ENCODE measurements around the gene MYCBP.

Gene MYCBP

GRCh38 chr1:38834937-38835827 lies 38.0 kb downstream of the MYCBP start:
- Histone ChIP-seq H3K27me3 (replicated peaks; ENCODE audit: control insufficient read depth, insufficient read depth, low read length) (peaks cover 7% of the 10 kb centered on the region), H3K36me3 (ENCODE audit: control insufficient read depth, insufficient read depth, low read length, severe bottlenecking) (peaks cover 27% of the 10 kb centered on the region), H3K4me1 (ENCODE audit: control insufficient read depth, insufficient read depth, low read length) (peaks cover 25% of the 10 kb centered on the region), H3K9me3 (ENCODE audit: control insufficient read depth, low read length) (no peaks in the 10 kb centered on the region), H3K9ac (ENCODE audit: low read length) (no peak overlapping the region), H3K4me3 (ENCODE audit: low read length) (no peak overlapping the region)
- DNase-seq (ENCODE audit: low read depth) = peak; percentile 92

DNA sequence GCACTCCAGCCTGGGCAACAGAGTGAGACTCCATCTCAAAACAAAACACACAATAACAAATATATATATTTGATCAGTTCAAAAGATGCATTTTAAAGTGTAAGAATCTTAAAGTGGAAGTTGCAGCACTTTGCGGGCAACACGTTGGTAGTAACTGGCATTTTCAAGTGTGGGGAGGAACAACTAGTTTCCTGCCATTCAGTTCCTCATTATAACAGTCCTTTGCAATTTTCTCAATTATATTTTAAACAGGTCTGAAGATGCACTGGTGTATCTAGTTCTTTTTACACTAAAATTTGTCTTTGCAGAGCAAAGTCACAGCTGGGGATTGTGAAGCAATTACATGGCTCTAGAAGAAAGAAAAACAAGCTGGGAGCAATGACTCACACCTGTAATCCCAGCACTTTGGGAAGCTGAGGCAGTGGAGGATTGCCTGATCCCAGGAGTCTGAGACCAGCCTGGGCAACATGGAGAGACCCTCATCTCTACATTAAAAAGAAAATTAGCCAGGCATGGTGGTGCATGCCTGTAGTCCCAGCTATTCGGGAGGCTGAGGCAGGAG lies 38.8 kb downstream of the MYCBP start:
- no peak for DNase-seq (ENCODE audit: low read depth)
- peaks cover 20% of the 10 kb centered on the region for H3K4me1 ChIP-seq (ENCODE audit: control insufficient read depth, insufficient read depth, low read length)
- peaks cover 14% of the 10 kb centered on the region for H3K27me3 ChIP-seq (replicated peaks; ENCODE audit: control insufficient read depth, insufficient read depth, low read length)
- peaks cover 23% of the 10 kb centered on the region for H3K36me3 ChIP-seq (ENCODE audit: control insufficient read depth, insufficient read depth, low read length, severe bottlenecking)
- H3K9ac ChIP-seq (ENCODE audit: low read length) = no peak overlapping the region
- H3K4me3 ChIP-seq (ENCODE audit: low read length) = no peak overlapping the region
- H3K9me3 ChIP-seq (ENCODE audit: control insufficient read depth, low read length) = no peaks in the 10 kb centered on the region

GRCh38 chr1:38833146-38833545 lies 40.0 kb downstream of the MYCBP start:
- Histone ChIP-seq H3K9me3 (ENCODE audit: control insufficient read depth, low read length) (no peaks in the 10 kb centered on the region), H3K27me3 (replicated peaks; ENCODE audit: control insufficient read depth, insufficient read depth, low read length) (peaks cover 19% of the 10 kb centered on the region), H3K9ac (ENCODE audit: low read length) (no peak overlapping the region), H3K4me3 (ENCODE audit: low read length) (no peak overlapping the region), H3K36me3 (ENCODE audit: control insufficient read depth, insufficient read depth, low read length, severe bottlenecking) (peaks cover 11% of the 10 kb centered on the region), H3K4me1 (ENCODE audit: control insufficient read depth, insufficient read depth, low read length) (peaks cover 8% of the 10 kb centered on the region)
- DNase-seq (ENCODE audit: low read depth) = no peak

DNA sequence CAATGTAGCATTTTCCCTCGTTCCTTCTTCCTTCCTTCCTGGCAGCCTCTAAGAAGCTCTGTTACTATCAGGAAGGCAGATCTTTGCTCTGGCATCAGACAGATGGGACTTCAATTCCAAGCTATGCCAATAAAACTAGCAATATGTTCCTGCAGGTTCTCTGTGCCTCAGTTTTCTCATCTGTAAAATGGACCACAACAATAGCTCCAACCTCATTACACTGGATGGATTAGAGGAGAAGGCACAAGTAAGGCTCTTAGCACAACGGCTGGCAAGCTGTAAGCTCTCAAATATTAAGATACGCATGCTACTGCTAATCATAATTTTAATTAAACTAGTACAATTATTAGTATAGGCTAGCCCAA lies 40.8 kb downstream of the MYCBP start:
- no peak overlapping the region for H3K4me3 ChIP-seq (ENCODE audit: low read length)
- DNase-seq (ENCODE audit: low read depth) = no peak
- H3K9me3 ChIP-seq (ENCODE audit: control insufficient read depth, low read length) = no peaks in the 10 kb centered on the region

GRCh38 chr1:38831731-38832369 lies 41.3 kb downstream of the MYCBP start:
- peaks cover 7% of the 10 kb centered on the region for H3K4me1 ChIP-seq (ENCODE audit: control insufficient read depth, insufficient read depth, low read length)
- H3K27me3 ChIP-seq (replicated peaks; ENCODE audit: control insufficient read depth, insufficient read depth, low read length) = peaks cover 21% of the 10 kb centered on the region
- H3K9ac ChIP-seq (ENCODE audit: low read length) = no peak overlapping the region
- H3K36me3 ChIP-seq (ENCODE audit: control insufficient read depth, insufficient read depth, low read length, severe bottlenecking) = no peaks in the 10 kb centered on the region
- H3K4me3 ChIP-seq (ENCODE audit: low read length) = no peak overlapping the region
- DNase-seq (ENCODE audit: low read depth) = no peak
- no peaks in the 10 kb centered on the region for H3K9me3 ChIP-seq (ENCODE audit: control insufficient read depth, low read length)

More for the DNA sequence above, 40.8 kb downstream of the MYCBP start:
- Histone ChIP-seq H3K36me3 (ENCODE audit: control insufficient read depth, insufficient read depth, low read length, severe bottlenecking) (peaks cover 3% of the 10 kb centered on the region), H3K27me3 (replicated peaks; ENCODE audit: control insufficient read depth, insufficient read depth, low read length) (peaks cover 19% of the 10 kb centered on the region), H3K9ac (ENCODE audit: low read length) (no peak overlapping the region), H3K4me1 (ENCODE audit: control insufficient read depth, insufficient read depth, low read length) (peaks cover 7% of the 10 kb centered on the region)

GRCh38 chr1:38829368-38829767 lies 43.8 kb downstream of the MYCBP start:
- H3K4me3 ChIP-seq (ENCODE audit: low read length) = no peak overlapping the region

GRCh38 chr1:38827318-38827717 lies 45.8 kb downstream of the MYCBP start:
- no peak for DNase-seq (ENCODE audit: low read depth)

More at GRCh38 chr1:38829368-38829767, 43.8 kb downstream of the MYCBP start:
- H3K4me1 ChIP-seq (ENCODE audit: control insufficient read depth, insufficient read depth, low read length) = peaks cover 7% of the 10 kb centered on the region
- no peaks in the 10 kb centered on the region for H3K36me3 ChIP-seq (ENCODE audit: control insufficient read depth, insufficient read depth, low read length, severe bottlenecking)
- H3K27me3 ChIP-seq (replicated peaks; ENCODE audit: control insufficient read depth, insufficient read depth, low read length) = peaks cover 32% of the 10 kb centered on the region
- no peaks in the 10 kb centered on the region for H3K9me3 ChIP-seq (ENCODE audit: control insufficient read depth, low read length)
- no peak for DNase-seq (ENCODE audit: low read depth)
- no peak overlapping the region for H3K9ac ChIP-seq (ENCODE audit: low read length)

DNA sequence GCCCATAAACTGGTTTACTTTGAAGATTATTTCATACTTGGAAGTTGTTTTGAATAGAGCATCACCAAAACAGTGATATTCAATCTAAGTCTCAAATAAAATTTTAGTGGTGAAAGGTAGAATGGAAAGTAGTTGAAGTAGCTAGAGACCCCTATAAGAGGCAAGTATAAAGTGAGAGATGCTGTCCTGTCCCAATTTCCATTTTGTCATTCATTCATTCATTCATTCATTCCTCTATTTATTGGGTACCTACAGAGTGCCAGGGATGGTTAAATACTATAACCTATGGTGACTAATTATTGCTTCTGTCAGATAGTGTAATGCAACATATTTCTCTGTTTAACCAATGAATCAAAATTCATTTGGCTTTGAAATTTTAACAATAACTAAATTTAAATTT lies 46.3 kb downstream of the MYCBP start:
- no peak for DNase-seq (ENCODE audit: low read depth)
- peaks cover 42% of the 10 kb centered on the region for H3K27me3 ChIP-seq (replicated peaks; ENCODE audit: control insufficient read depth, insufficient read depth, low read length)
- H3K4me3 ChIP-seq (ENCODE audit: low read length) = no peak overlapping the region
- H3K4me1 ChIP-seq (ENCODE audit: control insufficient read depth, insufficient read depth, low read length) = no peaks in the 10 kb centered on the region
- no peaks in the 10 kb centered on the region for H3K36me3 ChIP-seq (ENCODE audit: control insufficient read depth, insufficient read depth, low read length, severe bottlenecking)
- no peaks in the 10 kb centered on the region for H3K9me3 ChIP-seq (ENCODE audit: control insufficient read depth, low read length)
- no peak overlapping the region for H3K9ac ChIP-seq (ENCODE audit: low read length)

More at GRCh38 chr1:38827318-38827717, 45.8 kb downstream of the MYCBP start:
- Histone ChIP-seq H3K4me1 (ENCODE audit: control insufficient read depth, insufficient read depth, low read length) (no peaks in the 10 kb centered on the region), H3K9ac (ENCODE audit: low read length) (no peak overlapping the region), H3K36me3 (ENCODE audit: control insufficient read depth, insufficient read depth, low read length, severe bottlenecking) (no peaks in the 10 kb centered on the region), H3K9me3 (ENCODE audit: control insufficient read depth, low read length) (no peaks in the 10 kb centered on the region), H3K4me3 (ENCODE audit: low read length) (no peak overlapping the region), H3K27me3 (replicated peaks; ENCODE audit: control insufficient read depth, insufficient read depth, low read length) (peaks cover 38% of the 10 kb centered on the region)

- Histone ChIP-seq H3K4me1 (ENCODE audit: control insufficient read depth, insufficient read depth, low read length) (no peaks in the 10 kb centered on the region), H3K9ac (ENCODE audit: low read length) (no peak overlapping the region), H3K9me3 (ENCODE audit: control insufficient read depth, low read length) (no peaks in the 10 kb centered on the region), H3K36me3 (ENCODE audit: control insufficient read depth, insufficient read depth, low read length, severe bottlenecking) (no peaks in the 10 kb centered on the region), H3K27me3 (replicated peaks; ENCODE audit: control insufficient read depth, insufficient read depth, low read length) (peaks cover 48% of the 10 kb centered on the region), H3K4me3 (ENCODE audit: low read length) (no peak overlapping the region)
- DNase-seq (ENCODE audit: low read depth) = no peak
Measured at GRCh38 chr1:38826262-38826661, 46.9 kb downstream of the MYCBP start.

GRCh38 chr1:38820860-38821259 lies 52.3 kb downstream of the MYCBP start:
- no peak for DNase-seq (ENCODE audit: low read depth)
- Histone ChIP-seq H3K36me3 (ENCODE audit: control insufficient read depth, insufficient read depth, low read length, severe bottlenecking) (no peaks in the 10 kb centered on the region), H3K4me3 (ENCODE audit: low read length) (no peak overlapping the region), H3K4me1 (ENCODE audit: control insufficient read depth, insufficient read depth, low read length) (no peaks in the 10 kb centered on the region), H3K27me3 (replicated peaks; ENCODE audit: control insufficient read depth, insufficient read depth, low read length) (peaks cover 68% of the 10 kb centered on the region), H3K9ac (ENCODE audit: low read length) (no peak overlapping the region), H3K9me3 (ENCODE audit: control insufficient read depth, low read length) (peaks cover 14% of the 10 kb centered on the region)

GRCh38 chr1:38819516-38819915 lies 53.6 kb downstream of the MYCBP start:
- Histone ChIP-seq H3K9ac (ENCODE audit: low read length) (no peak overlapping the region), H3K27me3 (replicated peaks; ENCODE audit: control insufficient read depth, insufficient read depth, low read length) (peaks cover 79% of the 10 kb centered on the region), H3K9me3 (ENCODE audit: control insufficient read depth, low read length) (peaks cover 25% of the 10 kb centered on the region), H3K4me3 (ENCODE audit: low read length) (no peak overlapping the region), H3K4me1 (ENCODE audit: control insufficient read depth, insufficient read depth, low read length) (no peaks in the 10 kb centered on the region), H3K36me3 (ENCODE audit: control insufficient read depth, insufficient read depth, low read length, severe bottlenecking) (no peaks in the 10 kb centered on the region)
- DNase-seq (ENCODE audit: low read depth) = no peak
